B cell (primary cell): ENCODE measurements around the gene MPHOSPH6.

Experiments used
- EZH2 ChIP-seq: IDR thresholded peaks from 2 replicates; pipeline ENCODE4 v1.6.1; 2012; ENCODE audit warnings: borderline replicate concordance, low read depth, mild to moderate bottlenecking, moderate library complexity, low read length; ENCODE audit not compliant: insufficient read depth, poor library complexity, severe bottlenecking
- TF ChIP-seq, protein P1 (sequence below): fragments of 200-600 bp; IDR thresholded peaks from one replicate; pipeline ENCODE4 v1.8.0; 2022; ENCODE audit warnings: antibody characterized with exemption, mild to moderate bottlenecking

DNA sequence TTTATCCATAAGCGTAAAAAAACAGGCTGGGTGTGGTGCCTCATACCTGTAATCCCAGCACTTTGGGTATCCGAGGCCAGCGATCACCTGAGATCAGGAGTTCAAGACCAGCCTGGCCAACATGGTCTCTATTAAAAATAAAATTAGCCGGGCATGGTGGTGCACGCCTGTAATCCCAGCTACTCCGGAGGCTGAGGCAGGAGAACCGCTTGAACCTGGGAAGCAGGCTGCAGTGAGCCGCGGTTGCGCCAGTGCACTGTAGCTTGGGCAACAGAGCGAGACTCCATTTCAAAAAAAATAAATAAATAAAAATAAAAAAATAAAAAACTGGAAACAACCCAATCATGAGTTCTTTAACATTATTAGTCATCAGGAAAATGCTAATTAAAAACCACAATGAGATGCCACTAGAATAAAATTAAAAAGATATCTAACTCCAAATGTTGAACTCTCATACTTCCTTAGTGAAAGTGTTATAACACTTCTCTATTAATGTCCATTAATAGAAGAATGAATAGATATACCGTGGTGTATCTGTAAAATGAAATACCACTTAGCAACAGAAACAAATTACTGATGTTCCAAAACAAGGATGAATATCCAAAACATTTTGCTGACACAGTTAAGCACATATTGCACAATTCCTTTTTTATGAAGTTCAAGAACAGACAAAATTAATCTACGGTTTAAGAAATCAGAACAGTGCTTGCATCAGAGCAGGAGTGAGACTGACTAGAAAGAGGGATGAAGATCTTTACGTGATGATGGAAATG lies 13.1 kb downstream of the MPHOSPH6 start:
- TF ChIP-seq, protein P1, sequence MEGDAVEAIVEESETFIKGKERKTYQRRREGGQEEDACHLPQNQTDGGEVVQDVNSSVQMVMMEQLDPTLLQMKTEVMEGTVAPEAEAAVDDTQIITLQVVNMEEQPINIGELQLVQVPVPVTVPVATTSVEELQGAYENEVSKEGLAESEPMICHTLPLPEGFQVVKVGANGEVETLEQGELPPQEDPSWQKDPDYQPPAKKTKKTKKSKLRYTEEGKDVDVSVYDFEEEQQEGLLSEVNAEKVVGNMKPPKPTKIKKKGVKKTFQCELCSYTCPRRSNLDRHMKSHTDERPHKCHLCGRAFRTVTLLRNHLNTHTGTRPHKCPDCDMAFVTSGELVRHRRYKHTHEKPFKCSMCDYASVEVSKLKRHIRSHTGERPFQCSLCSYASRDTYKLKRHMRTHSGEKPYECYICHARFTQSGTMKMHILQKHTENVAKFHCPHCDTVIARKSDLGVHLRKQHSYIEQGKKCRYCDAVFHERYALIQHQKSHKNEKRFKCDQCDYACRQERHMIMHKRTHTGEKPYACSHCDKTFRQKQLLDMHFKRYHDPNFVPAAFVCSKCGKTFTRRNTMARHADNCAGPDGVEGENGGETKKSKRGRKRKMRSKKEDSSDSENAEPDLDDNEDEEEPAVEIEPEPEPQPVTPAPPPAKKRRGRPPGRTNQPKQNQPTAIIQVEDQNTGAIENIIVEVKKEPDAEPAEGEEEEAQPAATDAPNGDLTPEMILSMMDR = no peak
- no peak for TF ChIP-seq EZH2
